ENCODE data around the gene SYPL1.

SYPL1 gene

DNA sequence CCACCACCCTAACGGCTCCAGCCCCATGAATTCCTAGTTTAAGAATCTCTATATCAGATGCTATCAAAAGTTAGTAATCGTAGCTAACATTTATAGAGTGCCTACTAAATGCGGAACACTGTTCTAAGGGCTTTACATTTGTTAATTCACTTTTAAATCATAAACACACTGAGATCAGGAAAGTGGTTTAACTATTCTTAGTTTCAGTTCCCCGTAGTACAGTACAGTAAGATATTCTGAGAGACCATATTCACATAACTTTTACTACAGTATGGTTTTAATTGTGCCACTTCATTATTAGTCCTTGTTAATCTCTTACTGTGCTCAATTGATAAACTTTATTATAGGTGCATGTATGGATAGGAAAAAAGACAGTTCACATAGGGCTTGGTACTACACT, 22.5 kb downstream of the SYPL1 start:
- no peak for DNase-seq

DNA sequence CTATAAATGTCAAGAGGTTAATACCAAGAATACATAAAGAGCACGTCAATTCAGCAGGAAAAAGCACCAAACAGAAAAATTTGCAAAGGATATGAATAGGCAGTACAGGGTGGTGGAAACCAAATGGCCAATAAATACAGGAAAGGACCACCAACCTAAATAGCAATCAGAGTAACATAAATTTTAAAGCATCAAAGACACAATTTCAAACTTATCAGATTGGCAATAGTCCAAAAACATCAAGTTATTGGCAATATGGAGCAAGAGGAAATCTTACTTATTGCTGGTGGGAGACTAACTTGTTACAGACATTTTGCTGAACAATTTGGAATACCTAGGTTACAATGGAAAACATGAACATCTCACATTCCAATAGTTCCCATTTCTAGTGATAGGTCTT, 24.1 kb downstream of the SYPL1 start:
- DNase-seq: no peak

DNA sequence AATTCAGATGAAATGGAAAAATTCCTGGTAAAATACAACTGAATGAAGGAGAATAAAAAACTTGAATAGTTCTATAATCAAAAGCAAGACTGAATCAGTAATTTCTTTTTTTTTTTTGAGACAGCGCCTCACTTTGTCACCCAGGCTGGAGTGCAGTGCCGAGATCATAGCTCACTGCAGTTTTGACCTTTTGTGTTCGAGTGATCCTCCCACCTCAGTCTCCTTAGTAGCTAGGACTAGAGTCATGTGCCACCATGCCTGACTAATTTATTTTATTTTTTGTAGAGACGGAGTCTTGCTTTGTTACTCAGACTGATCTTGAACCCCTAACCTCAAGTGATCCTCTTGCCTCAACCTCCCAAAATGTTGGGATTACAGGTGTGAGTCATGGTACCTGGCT, 26.1 kb downstream of the SYPL1 start:
- DNase-seq: no peak

DNA sequence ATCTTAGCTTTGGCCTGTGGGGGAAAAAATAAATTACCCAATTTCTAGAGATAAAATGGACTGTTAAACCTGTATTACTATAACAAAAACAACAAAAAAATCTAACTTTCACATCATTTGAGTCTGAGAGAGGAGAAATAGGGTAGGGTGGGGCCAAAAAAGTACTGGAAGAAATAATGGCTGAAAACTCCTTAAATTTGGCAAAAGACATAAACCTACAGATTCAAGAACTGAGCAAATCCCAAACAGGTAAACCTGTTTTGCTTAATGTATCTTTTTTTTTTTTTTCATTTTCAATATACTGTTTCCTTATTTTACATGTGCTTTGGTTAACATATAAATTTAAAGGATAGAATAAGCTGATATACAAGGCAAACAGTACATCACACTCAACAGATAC, 27.1 kb downstream of the SYPL1 start:
- no peak for DNase-seq

DNA sequence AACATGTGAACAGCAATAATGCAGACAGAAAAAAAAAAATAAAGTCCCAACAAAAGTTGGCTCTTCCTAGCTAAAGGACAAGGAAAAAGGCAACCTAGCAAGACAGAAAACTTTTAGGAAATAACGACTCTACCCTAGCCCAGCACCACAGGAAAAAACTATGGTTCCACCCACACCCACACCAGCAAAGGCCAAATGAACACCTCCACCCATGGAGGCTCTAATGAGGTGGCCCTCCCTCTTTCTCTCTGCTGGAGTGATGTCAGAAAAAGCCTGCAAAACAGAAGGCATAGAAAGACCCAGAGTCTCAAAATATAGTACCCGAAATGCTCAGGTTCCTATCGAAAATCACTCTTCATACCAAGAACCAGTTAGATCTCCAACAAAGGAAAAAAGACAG, 28.4 kb downstream of the SYPL1 start:
- no peak for DNase-seq

DNA sequence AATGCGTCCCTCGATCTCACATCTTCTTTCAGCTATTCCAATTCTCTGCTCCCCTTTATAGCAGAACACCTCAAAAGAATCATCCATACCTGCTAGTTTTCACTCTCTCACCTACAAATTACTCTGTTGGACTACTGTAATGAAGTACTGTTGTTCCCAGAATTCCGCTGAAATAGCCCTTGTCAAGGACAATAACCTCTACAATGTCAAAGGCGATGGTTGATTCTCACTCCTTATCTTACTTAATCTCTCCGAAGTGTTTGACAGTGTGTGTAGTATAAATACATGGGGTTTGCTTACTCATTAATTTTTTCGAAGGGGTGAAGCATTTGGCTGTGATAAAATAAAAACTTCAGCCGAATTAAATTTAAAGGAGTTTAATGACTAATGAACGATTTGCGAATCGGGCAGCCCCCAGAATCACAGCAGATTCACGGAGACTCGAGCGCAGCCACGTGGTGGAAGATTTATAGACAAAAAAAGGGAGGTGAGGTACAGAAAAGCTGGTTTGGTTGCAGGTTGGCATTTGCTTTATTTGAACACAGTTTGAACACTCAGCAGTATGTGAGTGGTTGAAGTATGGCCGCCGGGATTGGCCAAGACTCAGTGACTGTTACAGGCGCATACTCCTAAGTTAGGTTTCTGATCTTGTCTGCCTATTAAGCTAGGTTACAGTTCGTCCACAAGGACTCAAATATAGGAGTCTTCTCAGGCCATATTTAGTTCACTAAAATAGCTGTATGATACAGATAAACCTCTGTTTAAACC, 29.8 kb downstream of the SYPL1 start:
- no peak for DNase-seq

DNA sequence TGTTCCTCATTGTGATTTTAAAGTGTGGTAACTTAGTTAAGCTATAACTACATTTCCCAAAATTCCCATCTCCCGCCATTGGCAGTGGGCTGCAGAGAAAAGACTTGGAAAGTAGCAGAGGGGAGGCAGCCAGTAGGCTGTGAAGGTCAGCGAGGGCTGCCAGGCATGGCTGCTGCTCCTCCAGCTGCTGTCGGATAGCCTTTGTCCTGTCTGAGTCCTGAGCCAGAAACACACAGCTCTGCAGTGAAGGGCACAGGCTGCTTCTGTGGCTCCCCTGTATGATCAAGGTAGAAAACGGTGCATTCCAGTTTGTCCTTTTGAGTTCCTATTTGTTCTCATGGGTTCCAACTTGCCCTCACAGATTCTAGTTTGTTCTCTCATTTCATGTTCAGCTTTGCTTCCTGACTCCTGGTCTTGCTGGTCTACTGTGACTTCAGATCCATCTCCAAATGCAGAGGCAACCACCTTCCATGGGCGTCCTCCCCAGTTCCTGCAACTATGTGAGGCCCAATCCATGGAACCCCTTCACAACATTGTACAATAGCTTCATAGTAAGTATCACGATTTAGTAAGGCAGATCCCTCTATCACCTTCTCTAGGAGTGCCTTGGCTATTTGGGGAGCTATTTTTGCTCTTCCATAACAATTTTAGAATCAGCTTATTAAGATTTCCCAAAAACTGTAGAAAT, 31.7 kb downstream of the SYPL1 start:
- no peak for DNase-seq

DNA sequence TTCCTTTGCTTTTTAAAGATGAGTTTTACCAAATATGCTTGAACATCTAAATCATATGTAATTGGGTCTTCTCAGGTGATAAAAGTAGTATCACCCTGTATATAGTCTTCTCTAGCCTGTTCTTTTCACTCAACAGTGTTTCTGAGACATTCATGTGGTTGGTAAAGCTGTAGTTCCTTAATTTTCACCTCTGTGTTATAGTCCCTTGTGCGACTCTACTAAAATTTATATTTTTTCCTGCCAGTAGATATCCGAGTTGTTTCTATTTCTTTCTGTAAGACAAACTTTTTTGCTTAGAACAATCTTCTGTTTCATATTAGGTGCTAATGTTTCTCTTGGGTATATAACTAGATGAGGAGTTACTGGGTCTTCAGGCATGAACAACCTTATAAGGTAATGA, 35.6 kb downstream of the SYPL1 start:
- no peak for DNase-seq

DNA sequence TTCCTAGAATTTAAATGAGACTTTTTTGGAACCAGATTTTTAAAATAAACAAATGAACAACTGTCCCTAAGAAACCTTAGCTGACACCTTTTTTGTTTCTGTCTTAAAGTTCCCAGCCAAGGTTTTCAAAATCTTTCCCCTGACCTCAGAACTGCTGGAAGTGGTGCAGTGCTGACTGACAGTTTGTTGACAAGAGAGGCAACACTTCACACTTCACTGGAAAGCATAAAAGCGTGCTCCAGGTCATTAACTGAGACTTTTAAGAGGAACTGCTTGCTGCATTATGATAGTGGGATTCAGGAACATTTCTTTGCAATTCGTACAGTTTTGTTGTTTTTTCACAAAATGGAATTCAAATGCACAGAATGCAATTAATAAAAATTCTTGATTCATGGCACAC, 36.2 kb downstream of the SYPL1 start:
- peak; percentile 36 for DNase-seq

DNA sequence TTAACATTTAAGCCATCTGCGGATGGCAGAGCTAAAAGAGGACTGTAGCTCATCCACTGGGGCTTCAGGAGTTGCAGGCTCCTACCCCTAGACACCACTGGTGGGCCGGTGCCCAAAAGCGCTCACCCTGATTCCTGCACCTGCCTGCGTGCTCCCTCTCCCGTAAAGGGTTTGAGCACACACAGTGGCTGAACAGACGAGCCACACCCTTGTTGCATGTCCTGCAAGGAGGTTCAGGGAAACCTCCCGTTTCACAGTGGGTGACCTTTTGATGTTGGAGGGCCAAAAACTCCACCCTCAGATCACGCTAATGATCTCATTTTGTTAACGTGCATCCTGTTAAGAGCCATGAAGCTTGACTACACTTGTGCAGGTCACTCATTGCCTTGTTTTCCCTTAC, 37.9 kb downstream of the SYPL1 start:
- DNase-seq: no peak

DNA sequence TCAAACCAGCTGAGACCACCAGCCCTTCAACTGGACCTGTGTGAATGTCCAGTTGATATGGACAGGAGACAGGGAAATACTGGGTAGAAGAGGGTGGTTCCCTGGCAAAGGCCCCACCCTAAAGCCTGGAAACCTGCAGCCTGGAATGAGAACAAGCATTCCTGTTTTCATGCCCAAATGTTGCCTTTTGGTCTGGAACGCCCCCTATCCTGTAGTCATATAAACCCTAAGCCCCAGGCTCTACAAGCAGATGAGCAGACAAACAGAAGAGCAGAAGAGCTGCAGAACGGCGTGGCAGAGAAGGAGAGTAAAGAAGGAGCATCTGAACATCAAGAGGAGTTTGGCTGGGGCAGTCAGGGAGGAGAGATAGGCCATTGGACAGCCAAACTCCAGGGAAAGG, 38.4 kb downstream of the SYPL1 start:
- no peak for DNase-seq

DNA sequence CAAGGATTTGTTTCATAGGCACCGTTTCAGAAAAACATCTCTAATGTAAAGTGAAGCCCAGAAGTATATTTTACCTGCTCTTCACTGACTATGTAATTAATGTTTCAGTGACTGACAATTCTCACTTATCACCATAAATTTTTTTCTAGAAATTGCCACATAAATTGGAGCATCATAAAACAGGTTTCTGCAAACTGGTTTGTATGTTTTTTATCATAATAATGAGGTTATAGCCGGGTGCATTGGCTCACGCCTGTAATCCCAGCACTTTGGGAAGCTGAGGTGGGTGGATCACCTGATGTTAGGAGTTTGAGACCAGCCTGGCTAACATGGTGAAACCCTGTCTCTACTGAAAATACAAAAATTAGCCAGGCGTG, 39.4 kb downstream of the SYPL1 start:
- DNase-seq: no peak

DNA sequence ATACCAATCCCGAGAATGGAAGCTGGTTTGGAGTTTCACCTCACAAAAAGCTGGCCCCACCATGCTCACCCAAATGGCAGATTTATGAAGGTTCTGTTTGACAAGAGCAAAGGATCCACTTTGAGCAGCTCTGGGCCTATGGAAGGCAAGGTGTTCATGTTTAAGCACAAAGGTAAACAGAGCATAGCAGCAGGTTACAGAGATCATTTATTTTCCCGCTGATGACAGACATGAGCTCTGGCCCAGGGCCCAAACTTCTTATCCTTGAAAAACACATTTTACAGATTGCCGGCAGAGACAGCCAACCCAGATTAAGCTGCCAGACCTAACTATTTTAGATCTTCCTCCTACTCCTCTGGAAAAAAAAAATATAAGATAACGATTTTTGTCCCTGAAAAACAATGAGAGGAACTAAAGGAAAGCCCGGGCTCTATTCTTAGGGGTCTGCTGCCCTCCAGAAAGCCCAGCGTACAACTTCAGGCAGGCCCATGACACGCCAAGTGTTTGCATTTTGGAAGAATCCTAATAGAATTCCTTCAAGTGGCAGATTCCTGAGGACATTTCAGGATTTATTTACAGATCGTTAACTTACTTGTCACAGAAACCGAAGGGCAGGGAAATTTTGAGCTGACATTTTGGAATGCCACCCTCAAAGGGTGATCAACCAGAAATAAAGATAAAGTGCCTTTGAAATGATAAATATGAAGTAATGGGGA, 40.0 kb downstream of the SYPL1 start:
- DNase-seq: no peak

DNA sequence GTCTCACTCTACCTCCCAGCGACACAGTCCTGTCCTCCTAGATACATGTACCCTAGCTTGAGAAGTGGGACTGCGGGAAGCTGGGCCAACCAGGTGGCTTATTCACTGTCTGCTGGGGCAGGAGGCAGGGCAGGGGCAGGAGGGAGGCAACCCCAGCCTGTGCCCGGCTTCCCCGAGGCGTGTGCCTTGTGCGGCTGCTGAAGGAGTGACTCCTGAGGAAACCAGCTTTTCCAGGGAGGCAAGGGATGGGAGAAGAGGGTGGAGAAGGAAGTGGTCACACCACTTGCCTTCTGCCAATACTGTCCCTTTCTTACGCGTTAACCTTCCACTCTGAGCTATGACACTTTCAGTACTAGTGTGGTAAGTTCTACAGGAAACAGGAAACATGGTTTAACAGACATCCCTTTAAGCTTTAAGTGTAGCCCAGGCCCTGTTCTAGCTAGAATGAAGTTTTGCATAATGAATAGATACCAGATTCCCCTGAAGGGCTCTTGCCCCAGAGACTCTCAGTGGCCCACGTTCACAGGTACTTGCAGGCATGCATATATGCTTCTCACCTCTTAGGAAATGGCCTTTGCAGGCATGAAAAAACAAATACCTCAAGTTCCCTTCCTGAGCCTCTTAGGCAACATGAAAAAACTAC, 40.6 kb downstream of the SYPL1 start:
- DNase-seq: no peak

DNA sequence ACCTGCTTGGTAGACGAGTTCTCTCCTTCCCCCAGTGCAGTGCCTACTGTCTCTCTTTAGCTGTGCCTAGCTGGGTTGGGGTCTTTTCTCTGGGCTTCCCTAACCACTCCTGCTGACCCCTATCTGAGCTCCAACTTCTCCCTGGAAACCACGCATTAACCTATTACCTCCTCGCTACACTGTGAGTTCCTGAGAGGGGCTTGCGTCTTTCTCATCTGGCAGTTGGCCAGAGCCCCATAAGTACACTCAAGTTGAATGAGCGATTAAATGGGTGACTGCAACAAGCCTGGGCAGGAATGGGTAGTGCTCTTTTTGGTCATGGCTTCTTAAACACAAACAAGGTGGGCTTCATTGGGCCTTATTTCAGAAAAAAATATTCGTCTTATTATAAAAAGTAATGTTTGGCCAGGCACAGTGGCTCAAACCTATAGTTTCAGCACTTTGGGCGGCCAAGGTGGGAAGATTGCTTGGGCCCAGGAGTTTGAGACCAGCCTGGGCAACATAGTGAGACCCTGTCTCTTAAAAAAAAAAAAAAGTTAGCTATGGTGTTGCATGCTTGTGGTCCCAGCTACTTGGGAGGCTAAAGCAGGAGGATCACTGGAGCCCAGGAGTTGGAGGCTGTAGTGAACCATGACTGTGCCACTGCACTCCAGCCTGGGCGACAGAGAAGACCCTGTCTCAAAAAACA, 41.4 kb downstream of the SYPL1 start:
- no peak for DNase-seq

DNA sequence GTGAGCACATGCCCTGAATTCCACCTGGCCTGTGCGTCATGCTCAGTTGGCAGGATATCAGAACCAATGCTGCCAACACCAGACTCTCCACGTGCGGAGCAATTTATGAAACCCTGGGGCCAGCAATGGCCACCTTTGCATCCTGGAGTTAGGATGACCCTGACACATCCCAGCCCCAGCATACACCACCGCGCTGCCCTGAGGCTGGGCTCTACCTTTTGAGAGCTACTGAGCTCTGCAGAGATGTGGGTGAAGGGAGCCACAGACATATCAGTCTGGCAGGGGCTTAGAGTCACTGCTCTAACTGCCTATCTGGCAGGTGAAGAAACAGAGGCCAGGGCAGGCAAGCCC, 41.9 kb downstream of the SYPL1 start:
- no peak for DNase-seq

DNA sequence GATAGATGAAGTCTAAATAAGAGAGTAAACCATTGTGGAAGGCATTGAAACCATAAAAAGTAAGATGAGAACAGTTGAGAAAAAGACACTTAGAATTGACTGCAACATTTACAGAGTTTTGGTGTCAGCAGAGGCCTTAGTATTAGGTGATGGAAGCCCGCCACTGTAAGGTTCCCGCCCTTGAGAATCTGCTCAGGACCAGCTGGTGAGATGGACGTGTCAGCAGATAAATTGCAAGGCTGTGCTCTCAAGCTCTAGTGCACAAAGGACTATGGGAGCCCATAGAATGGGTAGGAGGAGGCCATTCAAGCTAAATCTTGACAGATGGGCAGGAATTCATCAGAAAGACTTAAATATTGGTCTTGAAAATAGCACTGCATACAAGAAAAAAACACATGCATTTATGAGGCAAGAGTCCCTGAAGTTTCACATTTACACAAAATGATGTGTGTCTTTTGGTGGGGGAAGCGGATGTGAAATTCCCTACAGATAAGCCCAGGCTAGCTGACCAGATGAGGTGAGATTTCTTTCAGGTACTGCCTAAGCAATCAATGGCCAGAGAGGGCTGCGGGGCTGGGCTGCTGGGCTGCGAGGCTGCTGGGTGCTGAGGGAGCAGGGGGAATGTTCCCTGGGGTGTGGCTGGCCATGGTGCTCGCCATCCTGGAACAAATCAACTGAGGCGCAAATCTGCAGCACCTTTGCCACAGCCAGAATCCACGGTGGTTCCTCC, 42.5 kb downstream of the SYPL1 start:
- no peak for DNase-seq

DNA sequence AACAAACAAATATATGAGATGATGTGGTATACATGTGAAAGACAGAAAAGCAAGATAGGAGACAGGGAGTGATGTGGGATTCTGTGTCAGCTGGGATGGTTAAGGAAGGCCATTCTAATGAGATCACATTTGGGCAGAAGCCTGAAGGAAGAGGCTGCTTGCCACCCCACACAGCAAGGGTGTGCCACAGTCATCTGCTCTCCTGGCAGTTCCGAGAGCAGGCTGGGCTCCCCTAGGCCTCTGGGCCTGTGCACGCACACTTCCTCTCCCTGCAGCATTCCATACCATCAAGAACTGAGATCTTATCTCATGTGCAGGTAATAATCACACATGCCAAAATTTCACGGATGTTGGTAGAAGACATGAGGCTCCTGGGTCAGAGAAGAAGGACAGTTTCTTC, 43.1 kb downstream of the SYPL1 start:
- no peak for DNase-seq

DNA sequence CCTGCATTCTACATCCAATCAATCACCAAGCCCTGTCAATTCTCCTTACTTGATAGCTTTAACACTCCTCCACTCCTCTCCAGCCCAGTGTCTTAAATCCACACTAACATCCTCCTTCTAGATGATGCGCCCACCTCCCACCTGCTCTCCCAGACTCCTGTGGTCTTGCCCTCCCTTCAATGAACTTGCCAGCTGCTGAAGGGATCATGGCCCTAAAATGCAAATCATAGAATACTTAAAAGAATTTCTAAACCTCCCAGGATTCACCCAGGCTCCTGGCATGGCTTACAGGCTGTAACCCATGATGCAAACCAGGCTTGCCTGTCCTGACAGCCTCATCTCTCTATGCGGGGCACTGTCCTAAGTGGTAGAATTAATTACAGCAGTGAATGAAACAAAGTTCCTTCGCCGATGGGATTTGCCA, 43.6 kb downstream of the SYPL1 start:
- no peak for DNase-seq

DNA sequence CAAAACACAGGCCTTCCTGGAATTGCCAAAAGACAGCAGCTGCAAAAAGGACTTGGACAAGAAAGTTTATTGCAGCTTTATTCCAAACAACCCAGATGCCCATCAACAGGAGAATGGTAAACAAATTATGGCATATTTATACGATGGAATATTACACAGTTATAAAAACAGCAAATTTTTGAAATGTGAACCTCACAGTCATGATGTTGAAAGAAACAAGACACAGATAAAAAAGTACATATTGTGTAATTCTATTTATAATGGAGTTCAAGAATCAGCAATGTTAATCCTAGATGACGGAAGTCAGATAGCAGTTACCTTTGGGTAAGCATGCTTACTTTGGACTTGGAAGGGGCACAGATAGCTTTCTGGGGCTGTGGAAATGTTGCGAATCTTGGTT, 44.4 kb downstream of the SYPL1 start:
- no peak for DNase-seq

DNA sequence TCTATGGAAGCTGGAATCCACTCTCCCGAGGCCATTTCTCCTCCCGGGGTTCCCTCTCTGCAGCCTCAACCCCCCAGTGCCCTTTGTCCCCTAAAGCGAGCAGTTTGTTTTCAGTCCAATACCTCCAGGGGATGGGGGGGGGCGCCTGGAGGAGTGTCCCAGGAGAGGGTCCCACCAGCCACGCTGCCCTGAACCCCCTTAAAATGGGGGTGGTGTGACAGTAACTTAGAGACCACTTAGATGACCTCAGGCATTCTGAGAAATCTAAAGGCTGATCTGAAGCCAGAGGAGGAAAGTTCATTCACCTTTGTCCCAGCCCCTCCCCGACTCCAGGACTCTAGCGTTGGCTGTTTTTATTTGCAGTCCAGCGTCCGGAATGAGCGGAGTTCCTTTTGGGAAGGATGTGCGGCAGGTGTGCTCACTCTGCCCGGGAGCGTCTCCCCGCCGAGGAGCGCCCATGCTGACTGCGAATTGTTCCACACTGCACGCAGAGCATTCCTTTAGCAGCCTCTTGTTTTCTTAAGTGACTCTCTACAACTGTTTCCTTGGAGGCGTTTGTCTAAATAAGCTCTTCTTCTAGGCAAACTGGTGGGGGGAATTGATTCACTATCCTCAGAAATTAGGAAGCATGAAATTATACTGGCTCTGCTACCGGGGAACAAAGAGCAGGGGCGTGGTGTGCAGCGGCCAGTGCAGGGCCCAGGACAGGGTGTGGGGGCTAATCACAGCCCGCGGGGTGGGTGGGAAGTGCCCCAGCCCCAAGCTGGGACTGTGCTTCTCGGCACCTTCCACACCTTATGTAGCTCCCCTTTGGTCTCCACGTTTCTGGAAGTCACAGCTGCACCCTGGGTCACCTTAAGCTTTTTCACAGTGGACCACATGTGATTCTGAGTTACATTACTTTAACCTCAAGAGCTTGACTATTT, 46.3 kb downstream of the SYPL1 start:
- DNase-seq: peak; percentile 48

Measured in kidney glomerular epithelial cell (primary cell).